HCT116 (cell line): ENCODE data around the gene SRSF2. TPM values are rescaled to one million over a fixed set of nuclear protein-coding genes. Genes with fewer than 3 reads are reported as not detected.

Experiments used
- ATAC-seq: fragments of 200-7000 bp; cut with Tn5 transposase; 2 replicates; pipeline ENCODE4 v1.9.1; 2020; ENCODE audit warnings: mild to moderate bottlenecking, moderate library complexity
- BruUV-seq: library from RNA; stranded (reverse); fragments of 400-500 nt; replicated peaks from 2 replicates; lab custom pipeline; 2021; lab: Mats Ljungman, UMichigan
- CTCF ChIA-PET: fragments of 300-600 bp; sonication (Branson Sonifier 250); formaldehyde crosslinking; loops from one replicate; lab custom pipeline; 2021; ENCODE audit warnings: antibody characterized with exemption; lab: Charles Lee
- POLR2A ChIA-PET: fragments of 300-600, 350-600 bp; sonication (Branson Sonifier 250); formaldehyde crosslinking; loops from one replicate; lab custom pipeline; 2021; ENCODE audit warnings: antibody characterized with exemption; lab: Charles Lee
- RAD21 ChIA-PET, 2 experiments: fragments of 300-600 bp; sonication (Branson Sonifier 250); formaldehyde crosslinking; loops; one replicate each; lab custom pipeline; 2023; ENCODE audit warnings: low total read pairs in 2 of 2; ENCODE audit not compliant: uncharacterized antibody in 2 of 2, unreplicated experiment in 2 of 2, low non-redundant PET in 1 of 2; lab: Charles Lee
- DNase-seq: peaks from one replicate; pipeline ENCODE4 v3.0.0-alpha.2; 2010; ENCODE audit warnings: low read depth, low spot score
- H2AFZ ChIP-seq: fragments of 200-600 bp; shearing (Covaris generic), sonication (generic); 2 replicates; pipeline ENCODE4 v1.6.1; 2017; ENCODE audit warnings: low read depth, mixed run types, mixed read lengths, antibody characterized with exemption, low read length; ENCODE audit not compliant: poor library complexity, severe bottlenecking
- H3K27ac ChIP-seq: 2 replicates; pipeline ENCODE4 v1.5.1; 2012; ENCODE audit warnings: low read depth, low read length
- H3K27me3 ChIP-seq: fragments of 200-600 bp; sonication (generic); 2 replicates; pipeline ENCODE4 v1.6.1; 2016; ENCODE audit warnings: mixed run types, low read length, mixed read lengths; ENCODE audit not compliant: insufficient read depth
- H3K36me3 ChIP-seq, 2 experiments: fragments of 200-500 bp in 1 of 2; fragments of 200-600 bp in 1 of 2; sonication (Bioruptor generic) in 1 of 2; sonication (generic) in 1 of 2; 2 replicates each; pipeline versions ENCODE4 v1.5.1 to v1.6.1; 2014 to 2016; ENCODE audit warnings: low read length in 2 of 2, inconsistent platforms in 1 of 2, mixed read lengths in 1 of 2, mixed run types in 1 of 2; ENCODE audit not compliant: insufficient read depth in 2 of 2, control insufficient read depth in 1 of 2
- H3K4me1 ChIP-seq, 2 experiments: fragments of 200-600 bp in 1 of 2; sonication (generic) in 1 of 2; 2 replicates each; pipeline versions ENCODE4 v1.5.1 to v1.6.1; 2012 to 2017; ENCODE audit warnings: low read length in 2 of 2, inconsistent platforms in 1 of 2, mild to moderate bottlenecking in 1 of 2, mixed read lengths in 1 of 2, mixed run types in 1 of 2, moderate library complexity in 1 of 2; ENCODE audit not compliant: insufficient read depth in 2 of 2, control insufficient read depth in 1 of 2
- H3K4me2 ChIP-seq: fragments of 200-600 bp; sonication (generic); 2 replicates; pipeline ENCODE4 v1.6.1; 2017; ENCODE audit warnings: mixed run types, low read length, mixed read lengths
- H3K4me3 ChIP-seq, 2 experiments: fragments of 200-600 bp in 1 of 2; sonication (generic) in 1 of 2; replicated peaks in 1 of 2; 2 replicates each; pipeline ENCODE4 v1.5.1; 2011 to 2016; ENCODE audit warnings: low read length in 2 of 2, control low read depth in 1 of 2, low read depth in 1 of 2, mild to moderate bottlenecking in 1 of 2, mixed read lengths in 1 of 2, mixed run types in 1 of 2
- H3K79me2 ChIP-seq: fragments of 200-600 bp; sonication (generic); 2 replicates; pipeline ENCODE4 v1.6.1; 2017; ENCODE audit warnings: mild to moderate bottlenecking, mixed run types, low read length, moderate library complexity, mixed read lengths; ENCODE audit not compliant: insufficient read depth
- H3K9ac ChIP-seq: fragments of 200-600 bp; sonication (generic); 2 replicates; pipeline ENCODE4 v1.6.1; 2016; ENCODE audit warnings: low read length, mixed read lengths
- H3K9me2 ChIP-seq: fragments of 200-600 bp; sonication (generic), shearing (Covaris generic); 2 replicates; pipeline ENCODE4 v1.6.1; 2017; ENCODE audit warnings: mixed run types, mild to moderate bottlenecking, moderate library complexity; ENCODE audit not compliant: insufficient read depth
- H3K9me3 ChIP-seq, 2 experiments: fragments of 200-500 bp in 1 of 2; fragments of 200-600 bp in 1 of 2; sonication (Bioruptor generic) in 1 of 2; sonication (generic) in 1 of 2; 2 replicates each; pipeline ENCODE4 v1.6.1; 2014 to 2017; ENCODE audit warnings: low read length in 2 of 2, mixed read lengths in 2 of 2, inconsistent platforms in 1 of 2, low read depth in 1 of 2, mild to moderate bottlenecking in 1 of 2, mixed run types in 1 of 2, moderate library complexity in 1 of 2; ENCODE audit not compliant: control insufficient read depth in 1 of 2, insufficient read depth in 1 of 2
- H4K20me1 ChIP-seq: fragments of 200-600 bp; sonication (generic), shearing (Covaris generic); 2 replicates; pipeline ENCODE4 v1.6.1; 2017; ENCODE audit warnings: mixed run types, mild to moderate bottlenecking, moderate library complexity; ENCODE audit not compliant: insufficient read depth
- CBX3 ChIP-seq: IDR thresholded peaks from 2 replicates; pipeline ENCODE4 v1.6.1; 2012; ENCODE audit warnings: low read depth
- EGR1 ChIP-seq: IDR thresholded peaks from 2 replicates; pipeline ENCODE4 v1.6.1; 2012; ENCODE audit warnings: low read depth
- EZH2 ChIP-seq: fragments of 200-600 bp; sonication (generic); IDR thresholded peaks from 2 replicates; pipeline ENCODE4 v1.6.1; 2017; ENCODE audit warnings: antibody characterized with exemption, mixed run types
- EZH2phosphoT487 ChIP-seq: fragments of 200-600 bp; IDR thresholded peaks from 2 replicates; pipeline ENCODE4 v1.6.1; 2018; ENCODE audit warnings: antibody characterized with exemption, borderline replicate concordance
- FOSL1 ChIP-seq: IDR thresholded peaks from 2 replicates; pipeline ENCODE4 v1.6.1; 2012; ENCODE audit warnings: low read depth
- JUND ChIP-seq: IDR thresholded peaks from 2 replicates; pipeline ENCODE4 v1.6.1; 2012
- POLR2A ChIP-seq: IDR thresholded peaks from 2 replicates; pipeline ENCODE4 v1.7.0; 2011; ENCODE audit warnings: borderline replicate concordance; ENCODE audit not compliant: insufficient read depth, insufficient read length; ENCODE audit errors: extremely low read depth
- POLR2AphosphoS5 ChIP-seq: IDR thresholded peaks from 2 replicates; pipeline ENCODE4 v1.6.1; 2011; ENCODE audit warnings: mild to moderate bottlenecking, low read depth, low read length, moderate library complexity
- RAD21 ChIP-seq: IDR thresholded peaks from 2 replicates; pipeline ENCODE4 v1.6.1; 2012; ENCODE audit warnings: low read depth, mild to moderate bottlenecking
- SIN3A ChIP-seq: IDR thresholded peaks from 2 replicates; pipeline ENCODE4 v1.6.1; 2012; ENCODE audit warnings: low read depth
- SP1 ChIP-seq: IDR thresholded peaks from 2 replicates; pipeline ENCODE4 v1.6.1; 2012; ENCODE audit warnings: low read depth
- SRF ChIP-seq: IDR thresholded peaks from 2 replicates; pipeline ENCODE4 v1.6.1; 2012; ENCODE audit warnings: low read depth
- TCF7L2 ChIP-seq: IDR thresholded peaks from 2 replicates; pipeline ENCODE4 v1.7.0; 2011; ENCODE audit warnings: borderline replicate concordance, inconsistent platforms; ENCODE audit not compliant: insufficient read depth, insufficient read length; ENCODE audit errors: extremely low read depth
- ZNF274 ChIP-seq: fragments of 200-500 bp; sonication (Bioruptor generic); IDR thresholded peaks from 2 replicates; pipeline ENCODE4 v1.6.1; 2014; ENCODE audit warnings: mild to moderate bottlenecking, low read depth, low read length, inconsistent platforms
- intact Hi-C: fragments of 100-400 bp; cut with micrococcal nuclease; formaldehyde crosslinking; loops from 2 replicates; pipeline ENCODE4 v1.10.0; 2022
- total RNA-seq: library from RNA; stranded (reverse); gene quantifications from one replicate; pipeline ENCODE4 v1.2.1, GENCODE V29; 2021; ENCODE audit not compliant: unreplicated experiment
- TF ChIP-seq, protein P1 (sequence below): IDR thresholded peaks from 2 replicates; pipeline ENCODE4 v1.6.1; 2011; ENCODE audit warnings: mild to moderate bottlenecking, low read length, moderate library complexity; ENCODE audit not compliant: insufficient replicate concordance; ENCODE audit errors: extremely low read depth
- TF ChIP-seq, protein P2 (sequence below): IDR thresholded peaks from 2 replicates; pipeline ENCODE4 v1.6.1; 2012; ENCODE audit warnings: low read depth
- TF ChIP-seq, protein P3 (sequence below): IDR thresholded peaks from 2 replicates; pipeline ENCODE4 v1.6.1; 2012
- TF ChIP-seq, protein P4 (sequence below), 3 experiments: fragments of 200-600 bp in 1 of 3; sonication (generic) in 1 of 3; IDR thresholded peaks in 2 of 3; conservative IDR thresholded peaks in 1 of 3; 2 replicates each; pipeline ENCODE4 v1.5.1; 2012 to 2017; ENCODE audit warnings: low read depth in 2 of 3, low read length in 2 of 3, antibody characterized with exemption in 1 of 3, borderline replicate concordance in 1 of 3, control low read depth in 1 of 3, mild to moderate bottlenecking in 1 of 3, mixed read lengths in 1 of 3, mixed run types in 1 of 3, moderate library complexity in 1 of 3; ENCODE audit not compliant: insufficient read depth in 1 of 3
- TF ChIP-seq, protein P5 (sequence below): IDR thresholded peaks from 2 replicates; pipeline ENCODE4 v1.6.1; 2012

SRSF2 gene
- total RNA-seq, 1 experiment from 2014 or later = 422 TPM

DNA sequence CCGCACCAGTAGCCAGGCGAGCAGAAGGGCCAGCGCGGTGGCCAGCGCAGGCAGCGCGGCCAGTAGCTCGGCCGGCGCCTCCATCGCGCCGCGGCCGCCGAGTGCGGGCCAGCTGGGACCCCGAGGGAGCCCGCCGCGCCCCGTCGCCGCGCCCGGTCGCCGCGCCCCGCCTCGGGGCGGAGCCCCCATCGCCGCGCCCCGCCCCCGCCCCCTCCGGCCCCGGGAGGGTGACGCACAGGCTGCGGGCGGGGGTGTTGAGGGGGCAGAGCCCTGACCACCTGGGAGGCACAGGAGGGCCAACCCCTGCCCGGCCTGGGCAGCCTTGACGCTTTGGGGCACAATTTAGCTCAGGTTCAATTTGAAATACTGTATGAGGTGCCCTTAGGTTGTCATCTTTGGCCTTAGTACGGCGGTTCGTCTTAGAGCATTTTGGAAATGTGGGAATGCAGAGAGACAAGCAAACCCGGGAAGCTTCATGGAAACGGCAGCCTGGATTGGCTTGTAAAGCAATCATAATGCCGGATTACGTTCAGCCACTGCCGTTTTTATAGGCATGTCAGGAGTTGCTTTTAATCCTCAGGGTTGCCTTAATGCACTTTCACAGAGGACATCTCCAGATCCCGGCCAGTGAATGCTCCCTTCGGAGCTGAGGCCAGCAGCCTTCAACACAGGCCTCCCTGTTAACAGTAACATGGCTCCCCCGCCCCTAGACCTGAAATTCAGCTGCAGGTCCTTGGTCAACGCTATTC lies 26.1 kb downstream of the SRSF2 start, which contains the start of gene MXRA7:
TSS of gene MXRA7 (minus strand) at position 103 of the 749 bp plus-strand sequence. CDS start at position 84, 19 bp downstream.
- Histone ChIP-seq H3K4me3 (peak within 1 kb of the TSS; percentile 63 to 80), H3K27me3 (no peaks in the 10 kb centered on the region), H3K4me1 (peaks cover 19 to 30% of the 10 kb centered on the region in 2 experiments), H3K79me2 (peaks cover 29% of the 10 kb centered on the region), H3K9me3 (no peaks in the 10 kb centered on the region), H3K4me2 (peak within 1 kb of the TSS; percentile 92), H3K27ac (peak within 1 kb of the TSS; percentile 47), H3K36me3 (peaks cover 12 to 24% of the 10 kb centered on the region in 2 experiments; a peak in 2 of 4 replicates), H3K9ac (peak within 1 kb of the TSS; percentile 79), H4K20me1 (peaks cover 4% of the 10 kb centered on the region; the same call in 1 of the 2 replicates), H3K9me2 (no peaks in the 10 kb centered on the region), H2AFZ (peak within 1 kb of the TSS; percentile 48)
- BruUV-seq = no TSS peak
- ChIA-PET CTCF (interaction anchor here (3.3 kb wide), 1 partner anchor 30 kb away, joined by 12 read pairs; no protein-coding TSS in a partner anchor), POLR2A (interaction anchor here (1.4 kb wide), 1 partner anchor 9 kb away, joined by 3 read pairs; no protein-coding TSS in a partner anchor), RAD21 (no interaction called here)
- DNase-seq = no peak
- intact Hi-C loops = no loop called here
- peak; percentile 81 for ATAC-seq
- TF ChIP-seq, protein P1, sequence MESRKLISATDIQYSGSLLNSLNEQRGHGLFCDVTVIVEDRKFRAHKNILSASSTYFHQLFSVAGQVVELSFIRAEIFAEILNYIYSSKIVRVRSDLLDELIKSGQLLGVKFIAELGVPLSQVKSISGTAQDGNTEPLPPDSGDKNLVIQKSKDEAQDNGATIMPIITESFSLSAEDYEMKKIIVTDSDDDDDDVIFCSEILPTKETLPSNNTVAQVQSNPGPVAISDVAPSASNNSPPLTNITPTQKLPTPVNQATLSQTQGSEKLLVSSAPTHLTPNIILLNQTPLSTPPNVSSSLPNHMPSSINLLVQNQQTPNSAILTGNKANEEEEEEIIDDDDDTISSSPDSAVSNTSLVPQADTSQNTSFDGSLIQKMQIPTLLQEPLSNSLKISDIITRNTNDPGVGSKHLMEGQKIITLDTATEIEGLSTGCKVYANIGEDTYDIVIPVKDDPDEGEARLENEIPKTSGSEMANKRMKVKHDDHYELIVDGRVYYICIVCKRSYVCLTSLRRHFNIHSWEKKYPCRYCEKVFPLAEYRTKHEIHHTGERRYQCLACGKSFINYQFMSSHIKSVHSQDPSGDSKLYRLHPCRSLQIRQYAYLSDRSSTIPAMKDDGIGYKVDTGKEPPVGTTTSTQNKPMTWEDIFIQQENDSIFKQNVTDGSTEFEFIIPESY = no peak
- no peak; the same call in 1 of the 2 replicates for TF ChIP-seq POLR2AphosphoS5
- TF ChIP-seq RAD21 = no peak
- TF ChIP-seq, protein P2, sequence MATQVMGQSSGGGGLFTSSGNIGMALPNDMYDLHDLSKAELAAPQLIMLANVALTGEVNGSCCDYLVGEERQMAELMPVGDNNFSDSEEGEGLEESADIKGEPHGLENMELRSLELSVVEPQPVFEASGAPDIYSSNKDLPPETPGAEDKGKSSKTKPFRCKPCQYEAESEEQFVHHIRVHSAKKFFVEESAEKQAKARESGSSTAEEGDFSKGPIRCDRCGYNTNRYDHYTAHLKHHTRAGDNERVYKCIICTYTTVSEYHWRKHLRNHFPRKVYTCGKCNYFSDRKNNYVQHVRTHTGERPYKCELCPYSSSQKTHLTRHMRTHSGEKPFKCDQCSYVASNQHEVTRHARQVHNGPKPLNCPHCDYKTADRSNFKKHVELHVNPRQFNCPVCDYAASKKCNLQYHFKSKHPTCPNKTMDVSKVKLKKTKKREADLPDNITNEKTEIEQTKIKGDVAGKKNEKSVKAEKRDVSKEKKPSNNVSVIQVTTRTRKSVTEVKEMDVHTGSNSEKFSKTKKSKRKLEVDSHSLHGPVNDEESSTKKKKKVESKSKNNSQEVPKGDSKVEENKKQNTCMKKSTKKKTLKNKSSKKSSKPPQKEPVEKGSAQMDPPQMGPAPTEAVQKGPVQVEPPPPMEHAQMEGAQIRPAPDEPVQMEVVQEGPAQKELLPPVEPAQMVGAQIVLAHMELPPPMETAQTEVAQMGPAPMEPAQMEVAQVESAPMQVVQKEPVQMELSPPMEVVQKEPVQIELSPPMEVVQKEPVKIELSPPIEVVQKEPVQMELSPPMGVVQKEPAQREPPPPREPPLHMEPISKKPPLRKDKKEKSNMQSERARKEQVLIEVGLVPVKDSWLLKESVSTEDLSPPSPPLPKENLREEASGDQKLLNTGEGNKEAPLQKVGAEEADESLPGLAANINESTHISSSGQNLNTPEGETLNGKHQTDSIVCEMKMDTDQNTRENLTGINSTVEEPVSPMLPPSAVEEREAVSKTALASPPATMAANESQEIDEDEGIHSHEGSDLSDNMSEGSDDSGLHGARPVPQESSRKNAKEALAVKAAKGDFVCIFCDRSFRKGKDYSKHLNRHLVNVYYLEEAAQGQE = no peak
- peak; percentile 18; the same call in 1 of the 2 replicates for TF ChIP-seq SP1
- TF ChIP-seq EGR1 = peak; percentile 92
- TF ChIP-seq SRF = no peak
- TF ChIP-seq, protein P3, sequence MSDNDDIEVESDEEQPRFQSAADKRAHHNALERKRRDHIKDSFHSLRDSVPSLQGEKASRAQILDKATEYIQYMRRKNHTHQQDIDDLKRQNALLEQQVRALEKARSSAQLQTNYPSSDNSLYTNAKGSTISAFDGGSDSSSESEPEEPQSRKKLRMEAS = peak; percentile 47; the same call in 1 of the 2 replicates
- TF ChIP-seq CBX3 = no peak
- no peak for TF ChIP-seq ZNF274
- TF ChIP-seq EZH2 = no peak
- TF ChIP-seq JUND = no peak
- TF ChIP-seq SIN3A = no peak; the same call in 1 of the 2 replicates
- TF ChIP-seq, protein P4, sequence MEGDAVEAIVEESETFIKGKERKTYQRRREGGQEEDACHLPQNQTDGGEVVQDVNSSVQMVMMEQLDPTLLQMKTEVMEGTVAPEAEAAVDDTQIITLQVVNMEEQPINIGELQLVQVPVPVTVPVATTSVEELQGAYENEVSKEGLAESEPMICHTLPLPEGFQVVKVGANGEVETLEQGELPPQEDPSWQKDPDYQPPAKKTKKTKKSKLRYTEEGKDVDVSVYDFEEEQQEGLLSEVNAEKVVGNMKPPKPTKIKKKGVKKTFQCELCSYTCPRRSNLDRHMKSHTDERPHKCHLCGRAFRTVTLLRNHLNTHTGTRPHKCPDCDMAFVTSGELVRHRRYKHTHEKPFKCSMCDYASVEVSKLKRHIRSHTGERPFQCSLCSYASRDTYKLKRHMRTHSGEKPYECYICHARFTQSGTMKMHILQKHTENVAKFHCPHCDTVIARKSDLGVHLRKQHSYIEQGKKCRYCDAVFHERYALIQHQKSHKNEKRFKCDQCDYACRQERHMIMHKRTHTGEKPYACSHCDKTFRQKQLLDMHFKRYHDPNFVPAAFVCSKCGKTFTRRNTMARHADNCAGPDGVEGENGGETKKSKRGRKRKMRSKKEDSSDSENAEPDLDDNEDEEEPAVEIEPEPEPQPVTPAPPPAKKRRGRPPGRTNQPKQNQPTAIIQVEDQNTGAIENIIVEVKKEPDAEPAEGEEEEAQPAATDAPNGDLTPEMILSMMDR (IDR thresholded peaks at IDR 0.05 in 2 of 3, conservative IDR thresholded peaks at IDR 0.05 in 1 of 3; ENCODE audit: borderline replicate concordance in 1 of 3, insufficient read depth in 1 of 3, low read depth in 2 of 3, low read length in 2 of 3) = no peak
- peak; percentile 34 for TF ChIP-seq POLR2A
- TF ChIP-seq, protein P5, sequence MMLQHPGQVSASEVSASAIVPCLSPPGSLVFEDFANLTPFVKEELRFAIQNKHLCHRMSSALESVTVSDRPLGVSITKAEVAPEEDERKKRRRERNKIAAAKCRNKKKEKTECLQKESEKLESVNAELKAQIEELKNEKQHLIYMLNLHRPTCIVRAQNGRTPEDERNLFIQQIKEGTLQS = no peak
- no peak for TF ChIP-seq TCF7L2
- no peak for TF ChIP-seq EZH2phosphoT487
- TF ChIP-seq FOSL1 = no peak
